GM21367 (cell line): Measurements from ENCODE around the gene MYH9.
A peak's percentile ranks its signal among the peaks of the same experiment; 100 is the strongest.
"Not testable (repeated sequence)": the region's sequence is repeated elsewhere in the genome, so short reads cannot be mapped to it uniquely, and the experiment has no call there.

ENCODE experiments used
- ATAC-seq: cut with Tn5 transposase; IDR thresholded peaks from one replicate; pipeline ENCODE4 v1.9.1; 2021; ENCODE audit not compliant: unreplicated experiment

MYH9 gene

DNA sequence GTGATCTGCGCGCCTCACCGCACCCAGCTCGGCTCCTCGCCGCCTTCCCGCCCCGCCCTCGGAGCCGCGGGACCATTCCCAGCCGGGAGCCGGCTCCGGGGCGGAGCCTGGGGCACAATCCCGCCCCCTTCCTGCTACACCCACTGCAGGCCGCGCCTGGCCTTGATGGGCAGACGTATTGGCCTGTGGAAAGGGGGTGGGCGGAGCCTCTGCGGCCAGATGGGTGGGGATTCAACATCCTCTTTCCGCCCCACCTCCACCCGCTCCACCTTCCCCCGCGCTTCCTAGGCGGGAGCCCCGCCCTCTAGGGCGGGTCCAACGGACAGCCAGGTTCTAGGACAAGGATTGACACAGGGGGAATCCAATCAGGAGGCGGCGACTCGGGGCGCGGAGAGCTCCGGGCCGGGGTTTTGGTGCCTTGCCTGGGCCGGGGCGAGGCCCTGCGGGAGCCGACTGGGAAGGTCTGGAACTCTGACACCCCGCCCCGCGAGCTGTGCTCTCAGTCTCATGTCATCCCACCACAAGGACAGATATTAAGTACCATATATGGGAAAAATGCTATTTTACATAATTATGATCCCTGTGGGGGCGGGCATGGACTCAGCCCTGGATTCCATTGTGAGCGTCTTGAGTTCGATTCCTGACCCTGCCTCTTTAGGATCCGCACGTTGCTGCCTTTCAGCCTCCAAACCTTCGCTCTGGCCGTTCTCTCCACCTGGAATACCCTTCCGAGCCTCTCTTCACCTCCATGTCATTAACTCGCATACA lies at the start of gene MYH9:
Gene MYH9, minus strand, starts transcription at position 9 of the 768 bp plus-strand sequence. CDS start 38,731 bp downstream, outside the sequence.
- ATAC-seq: peak; percentile 65

DNA sequence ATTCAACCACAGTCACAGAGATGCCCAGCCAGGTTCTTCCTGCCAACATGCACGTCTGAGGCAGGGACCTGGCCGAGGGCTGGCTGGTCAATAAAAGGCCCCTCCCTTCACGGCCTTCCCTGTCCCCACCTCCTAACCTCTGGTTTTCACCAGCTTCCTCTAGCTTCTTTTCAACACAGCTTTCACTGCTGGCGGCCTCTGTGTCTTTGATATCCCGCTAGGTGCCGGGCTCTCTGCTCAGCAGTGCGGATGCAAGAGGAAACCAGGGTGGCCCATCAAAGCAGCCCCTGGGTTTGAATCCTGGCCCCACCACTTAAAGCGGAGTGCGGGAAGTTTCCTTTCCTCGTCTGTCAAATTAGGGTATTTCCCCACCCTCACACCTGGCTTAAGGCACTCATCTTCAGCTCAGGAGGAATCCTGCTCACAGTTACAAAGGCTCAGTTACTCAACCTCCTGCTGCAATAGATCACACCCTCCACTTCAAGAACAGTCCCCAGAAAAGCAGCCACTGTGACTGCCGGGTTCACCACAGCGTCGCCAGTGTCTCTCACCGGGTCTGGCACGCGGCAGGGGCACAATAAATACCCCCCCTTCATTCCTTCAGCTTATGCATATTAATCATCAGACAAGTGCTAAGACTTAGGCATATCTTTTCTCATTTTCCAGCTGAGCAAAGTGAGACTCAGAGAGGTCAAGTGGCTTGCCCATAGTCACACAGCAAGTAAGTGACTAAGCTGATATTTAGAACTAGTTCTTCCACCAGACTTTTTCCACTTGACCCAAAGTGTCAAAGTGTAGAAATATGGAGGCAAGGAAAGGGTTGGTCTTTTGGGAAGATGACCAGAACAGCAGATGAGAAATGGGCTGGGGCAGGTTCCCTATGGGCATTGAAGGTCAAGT lies 48.0 kb upstream of the MYH9 start:
- ATAC-seq: no peak

DNA sequence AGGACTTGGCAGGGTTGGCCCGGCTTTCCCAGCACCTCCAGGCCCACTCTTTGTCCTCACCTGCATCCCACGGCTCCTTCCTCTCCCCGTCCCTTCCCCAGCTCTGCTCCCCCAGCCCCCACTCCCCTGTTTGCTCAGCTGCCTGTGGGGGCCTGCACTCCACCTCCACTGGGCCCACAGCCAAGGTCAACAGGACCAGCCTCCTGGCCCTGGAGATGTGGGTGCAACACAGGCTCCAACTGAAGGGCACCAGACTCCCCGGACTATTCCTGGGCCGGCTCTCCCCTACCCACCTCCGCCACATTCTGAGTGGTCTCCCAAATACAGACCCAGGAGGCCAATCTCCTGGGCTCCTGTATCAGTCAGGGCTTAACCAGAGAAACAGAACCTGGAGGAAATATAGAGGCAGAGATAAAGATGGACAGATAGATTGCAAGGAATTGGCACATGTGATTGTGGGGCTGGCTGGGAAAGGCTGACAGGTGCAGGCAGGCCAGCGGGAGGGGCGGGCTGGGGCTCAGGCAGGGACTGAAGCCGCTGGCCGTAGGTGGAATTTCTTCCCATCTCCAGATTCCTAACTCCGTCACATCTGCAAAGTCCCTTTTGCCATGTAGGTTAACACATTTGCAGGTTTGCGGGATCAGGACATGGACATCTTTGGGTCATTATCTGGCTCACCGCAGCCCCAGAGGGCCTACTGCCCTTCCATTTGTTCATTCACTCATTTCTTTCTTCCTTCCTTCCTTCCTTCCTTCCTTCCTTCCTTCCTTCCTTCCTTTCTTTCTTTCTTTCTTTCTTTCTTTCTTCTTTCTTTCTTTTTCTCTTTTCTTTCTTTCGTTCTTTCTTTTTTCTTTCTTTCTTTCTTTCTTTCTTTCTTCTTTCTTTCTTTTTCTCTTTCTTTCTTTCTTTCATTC lies 45.8 kb upstream of the MYH9 start:
- ATAC-seq: no peak

DNA sequence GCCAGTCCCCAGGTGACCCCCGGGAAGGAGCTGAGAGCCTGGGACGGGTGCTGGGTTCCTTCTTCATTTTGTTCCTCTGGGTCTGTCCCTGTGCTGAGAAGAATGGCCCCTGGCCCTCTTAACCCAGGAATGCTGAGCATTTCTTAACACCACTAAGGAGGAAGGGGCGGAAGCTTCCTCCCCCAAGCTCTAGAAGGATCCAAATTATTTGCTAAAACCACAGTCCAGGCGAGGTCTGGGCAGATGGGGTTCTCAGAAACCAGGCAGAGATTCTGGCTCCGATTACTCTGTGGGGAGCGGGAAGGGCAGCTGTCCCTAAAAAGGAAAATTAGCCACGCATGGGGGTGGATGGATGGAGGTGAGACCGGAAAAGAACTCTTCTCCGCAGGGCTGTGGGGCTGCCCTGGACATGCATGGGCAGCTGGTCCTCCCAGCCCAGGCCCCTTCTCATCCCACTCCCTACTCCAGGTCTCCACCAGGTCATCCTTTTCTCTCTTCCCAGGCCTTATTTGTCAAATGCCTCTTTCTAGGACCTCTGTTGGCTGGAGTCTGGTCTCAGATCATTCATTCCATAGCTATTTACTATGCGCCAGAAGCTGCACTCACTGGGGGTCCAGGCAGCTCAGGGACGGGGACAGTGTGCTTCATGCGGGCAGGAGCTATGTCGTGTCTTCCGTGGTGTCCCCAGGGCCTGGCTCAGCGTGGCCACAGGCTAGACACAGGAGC lies 45.0 kb upstream of the MYH9 start:
- no peak for ATAC-seq

DNA sequence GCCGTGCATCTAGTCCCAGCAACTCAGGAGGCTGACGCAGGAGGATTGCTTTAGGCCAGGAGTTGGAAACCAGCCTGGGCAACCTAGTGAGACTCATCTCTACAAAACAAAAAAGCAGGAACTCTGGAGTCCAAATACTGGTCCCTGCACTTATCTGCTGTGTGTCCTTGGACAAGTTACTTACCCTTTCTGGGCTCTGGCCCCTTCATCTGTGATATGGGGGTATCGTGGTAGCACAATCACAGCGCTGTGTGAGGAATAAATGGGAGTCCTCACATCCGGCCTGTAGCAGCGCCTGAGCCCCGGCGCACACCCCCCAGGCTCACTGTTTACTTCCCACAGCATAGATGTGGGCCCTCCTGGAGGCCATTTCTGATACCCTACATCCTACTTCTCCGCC lies 44.2 kb upstream of the MYH9 start:
- ATAC-seq: no peak

DNA sequence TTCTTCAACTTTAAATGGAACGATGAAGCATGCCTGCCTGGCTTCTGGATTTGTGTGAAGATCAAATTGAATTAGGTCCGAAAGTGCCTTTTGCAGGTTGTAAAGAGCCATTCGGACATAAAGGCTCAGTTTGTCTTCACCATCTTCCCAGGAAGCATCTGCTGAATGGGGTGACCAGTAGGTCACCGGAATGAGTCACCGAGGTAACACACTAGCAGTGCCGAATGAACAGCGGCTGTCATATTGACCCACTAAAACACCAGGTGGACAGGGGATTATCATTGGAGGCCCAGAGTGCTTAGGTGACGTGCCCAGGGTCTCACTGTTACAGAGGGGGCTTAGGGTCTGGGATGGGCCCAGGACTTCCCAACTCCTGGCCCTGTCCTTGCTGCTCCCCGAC lies 43.1 kb upstream of the MYH9 start:
- ATAC-seq: no peak

DNA sequence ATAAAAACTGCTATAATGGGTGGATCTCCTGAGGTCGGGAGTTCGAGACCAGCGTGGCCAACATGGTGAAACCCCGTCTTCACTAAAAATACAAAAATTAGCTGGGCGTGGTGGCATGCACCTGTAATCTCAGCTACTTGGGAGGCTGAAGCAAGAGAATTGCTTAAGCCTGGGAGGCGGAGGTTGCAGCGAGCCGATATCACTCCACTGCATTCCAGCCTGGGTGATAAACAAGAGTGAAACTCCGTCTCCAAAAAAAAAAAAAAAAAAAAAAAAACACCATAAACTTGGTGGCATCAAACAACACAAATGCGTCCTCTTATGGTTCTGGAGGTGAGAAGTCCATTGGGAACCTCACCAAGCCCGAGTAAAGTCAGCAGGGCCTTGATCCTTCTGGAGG lies 40.2 kb upstream of the MYH9 start:
- not testable (repeated sequence) for ATAC-seq

DNA sequence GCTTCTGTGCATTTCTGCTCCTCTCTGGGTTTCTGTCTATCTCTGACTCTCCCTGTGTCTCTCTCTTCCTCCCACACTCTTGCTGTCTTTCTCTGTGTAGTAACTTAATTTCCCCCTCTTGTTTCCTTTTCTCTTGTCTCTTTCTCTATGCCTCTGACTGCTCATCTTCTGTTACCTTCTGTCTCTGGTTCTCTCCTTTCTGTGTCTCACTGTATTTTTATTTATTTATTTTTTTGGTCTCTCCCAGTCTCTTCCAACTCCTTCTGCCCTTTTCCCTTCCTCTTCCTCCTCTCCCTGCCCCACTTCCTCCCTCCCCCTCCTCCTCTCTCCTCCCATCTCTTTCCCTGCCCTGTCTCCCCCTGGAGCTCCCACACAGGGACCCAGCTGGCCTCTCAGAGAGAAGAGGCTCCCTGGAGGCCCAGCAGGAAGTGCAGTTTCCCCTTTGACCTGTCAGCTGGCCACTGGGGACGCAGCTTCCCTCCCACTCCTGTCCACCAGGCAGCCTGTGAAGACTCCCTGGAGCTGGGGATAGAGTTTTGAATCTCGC lies 38.3 kb upstream of the MYH9 start:
- ATAC-seq: no peak

DNA sequence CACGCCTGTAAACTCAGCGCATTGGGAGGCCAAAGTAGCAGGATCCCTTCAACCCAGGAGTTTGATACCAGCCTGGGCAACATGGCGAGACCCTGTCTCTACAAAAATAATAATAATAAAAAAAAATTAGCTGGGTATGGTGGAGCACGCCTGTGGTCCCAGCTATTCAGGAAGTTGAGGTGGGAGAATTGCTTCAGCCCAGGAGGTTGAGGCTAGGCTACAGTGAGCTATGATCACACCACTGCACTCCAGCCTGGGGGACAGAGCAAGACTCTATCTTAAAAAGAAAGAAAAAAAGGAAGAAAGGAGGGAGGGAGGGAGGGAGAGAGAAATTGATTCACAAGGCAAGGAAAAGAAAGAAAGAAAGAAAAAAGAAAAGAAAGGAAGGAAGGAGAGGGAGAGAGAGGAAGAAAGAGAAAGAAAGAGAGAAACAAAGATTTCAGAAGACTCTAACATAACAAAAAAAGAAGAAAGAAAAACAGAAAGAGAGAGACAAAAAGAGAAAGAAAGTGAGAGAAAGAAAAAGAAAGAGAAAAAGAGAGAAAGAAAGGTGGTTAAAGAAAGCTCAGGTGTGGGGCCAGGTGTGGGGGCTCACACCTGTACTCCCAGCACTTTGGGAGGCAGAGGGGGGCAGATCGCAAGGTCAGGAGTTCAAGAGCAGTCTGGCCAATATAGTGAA lies 37.3 kb upstream of the MYH9 start:
- ATAC-seq: no peak

DNA sequence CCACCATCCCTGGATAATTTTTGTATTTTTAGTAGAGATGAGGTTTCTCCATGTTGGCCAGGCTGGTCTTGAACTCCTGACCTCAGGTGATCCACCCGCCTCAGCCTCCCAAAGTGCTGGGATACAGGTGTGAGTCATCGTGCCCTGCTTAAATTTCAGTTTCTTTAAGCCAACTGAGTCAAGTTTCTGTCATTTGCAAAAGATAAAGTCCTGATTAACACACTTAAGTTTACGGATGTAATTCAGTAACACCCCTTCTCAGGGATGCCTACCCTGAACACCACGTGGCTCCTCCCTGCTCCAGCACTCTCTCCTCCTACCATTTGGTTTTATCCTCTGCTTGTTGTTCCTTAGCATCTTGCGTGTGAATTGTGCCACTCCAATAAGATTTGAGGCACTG lies 36.7 kb upstream of the MYH9 start:
- ATAC-seq: not testable (repeated sequence)

DNA sequence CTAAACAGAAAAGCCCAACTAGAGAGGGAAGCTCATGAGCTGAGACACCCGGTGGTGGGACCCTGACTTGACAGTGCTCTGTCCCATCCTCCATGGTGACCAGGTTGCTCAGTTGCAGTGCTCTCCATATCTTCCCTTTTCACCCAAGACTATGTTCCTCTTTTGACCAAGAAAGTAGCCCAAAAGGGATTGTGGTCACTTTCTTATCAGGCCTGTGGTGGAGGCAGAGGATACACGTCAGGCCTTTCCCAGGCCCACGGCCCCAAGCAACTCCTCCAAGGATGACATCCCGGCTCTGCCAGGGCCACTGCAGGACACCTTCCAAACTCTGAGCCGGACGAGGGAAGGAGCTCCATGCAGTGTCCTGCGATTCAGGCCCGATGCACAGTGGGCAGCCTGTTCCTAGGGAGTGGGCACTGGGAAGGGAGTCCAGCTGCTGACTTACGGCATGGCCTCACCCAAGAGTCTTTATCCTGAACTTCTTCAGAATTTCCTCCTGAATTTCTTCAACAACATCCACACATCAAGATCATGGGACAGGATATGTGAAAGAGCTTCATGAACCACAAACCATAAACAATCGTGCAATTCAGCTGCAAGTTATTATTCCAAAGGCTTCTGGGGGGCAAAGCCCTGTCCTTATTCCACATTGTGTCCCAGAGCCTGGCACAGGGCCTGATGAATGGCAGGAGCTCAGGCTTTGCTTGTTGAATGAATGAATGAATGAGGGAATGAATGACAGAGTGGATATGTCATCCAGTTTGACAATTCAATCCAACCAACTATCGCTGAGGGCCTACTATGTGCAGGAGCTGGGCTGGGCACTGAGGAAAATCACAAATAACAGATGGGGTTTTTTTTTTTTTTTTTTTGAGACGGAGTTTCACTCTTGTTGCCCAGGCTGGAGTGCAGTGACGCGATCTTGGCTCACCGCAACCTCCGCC lies 36.0 kb upstream of the MYH9 start:
- no peak for ATAC-seq

DNA sequence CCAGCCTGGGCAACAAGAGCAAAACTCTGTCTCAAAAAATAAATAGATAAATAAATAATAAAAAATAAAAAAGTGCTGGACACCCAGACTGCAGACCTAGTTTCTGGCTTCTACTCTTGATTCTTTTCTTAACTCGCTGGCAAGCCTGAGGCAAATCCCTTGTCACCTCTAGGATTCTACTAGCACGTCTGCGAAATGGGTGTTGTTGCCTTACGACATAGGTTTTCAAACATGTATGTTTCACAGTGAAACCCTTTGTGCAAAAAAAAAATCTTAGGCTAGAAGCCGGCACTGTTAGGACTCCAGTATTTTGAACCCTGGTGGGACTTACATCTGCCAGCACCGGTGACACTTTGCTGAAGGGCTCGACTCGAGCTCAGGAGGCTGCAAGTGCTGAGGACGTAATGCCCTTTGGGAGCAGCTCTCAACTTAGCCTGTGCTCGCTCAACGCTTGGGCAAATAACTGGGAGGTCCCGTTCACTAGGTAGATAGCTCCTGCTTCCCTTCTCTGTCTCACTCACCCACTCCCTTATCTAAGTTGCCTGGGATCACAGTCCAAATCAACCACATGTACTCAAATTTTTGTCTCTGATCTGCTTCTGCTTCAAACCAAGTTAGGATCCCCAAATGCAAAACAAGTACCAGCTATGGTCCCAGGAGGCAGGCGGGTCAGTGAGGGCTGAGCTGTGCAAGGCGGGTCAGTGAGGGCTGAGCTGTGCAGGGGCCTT lies 34.7 kb upstream of the MYH9 start:
- ATAC-seq: no peak

DNA sequence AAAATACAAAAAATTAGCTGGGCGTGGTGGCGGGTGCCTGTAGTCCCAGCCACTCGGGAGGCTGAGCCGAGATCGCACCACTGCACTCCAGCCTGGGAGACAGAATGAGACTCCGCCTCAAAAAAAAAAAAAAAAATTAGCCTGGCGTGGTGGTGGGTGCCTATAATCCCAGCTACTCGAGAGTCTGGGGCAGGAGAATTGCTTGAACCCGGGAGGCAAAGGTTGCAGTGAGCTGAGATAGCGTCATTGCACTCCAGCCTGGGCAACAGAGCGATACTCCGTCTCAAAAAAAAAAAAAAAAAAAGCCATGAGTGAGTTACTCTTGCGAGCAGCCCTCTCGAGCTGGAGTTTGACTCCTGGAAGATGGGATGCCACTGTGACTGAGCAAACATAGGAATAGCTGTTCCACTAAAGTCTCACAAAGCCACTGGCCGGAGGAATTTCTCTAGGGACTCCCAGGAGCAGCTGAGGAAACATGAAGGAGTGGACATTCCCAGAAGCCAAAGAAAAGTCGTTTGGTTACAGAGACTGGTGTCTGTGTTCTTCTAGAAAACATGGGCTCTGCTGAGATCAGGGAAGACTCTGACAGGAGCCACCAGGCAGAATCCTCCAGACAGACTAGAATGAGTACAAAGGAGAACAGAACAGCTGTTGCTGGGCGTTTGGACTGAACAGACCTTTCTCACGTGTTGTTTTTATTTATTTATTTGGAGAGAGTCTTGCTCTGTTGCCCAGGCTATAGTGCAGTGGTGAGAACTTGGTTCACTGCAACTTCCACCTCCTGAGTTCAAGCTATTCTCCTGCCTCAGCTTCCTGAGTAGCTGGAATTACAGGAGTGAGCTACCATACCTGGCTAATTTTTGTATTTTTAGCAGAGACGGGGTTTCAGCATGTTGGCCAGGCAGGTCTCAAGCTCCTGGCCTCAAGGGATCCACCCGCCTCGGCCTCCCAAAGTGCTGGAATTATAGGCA lies 32.4 kb upstream of the MYH9 start:
- no peak for ATAC-seq

DNA sequence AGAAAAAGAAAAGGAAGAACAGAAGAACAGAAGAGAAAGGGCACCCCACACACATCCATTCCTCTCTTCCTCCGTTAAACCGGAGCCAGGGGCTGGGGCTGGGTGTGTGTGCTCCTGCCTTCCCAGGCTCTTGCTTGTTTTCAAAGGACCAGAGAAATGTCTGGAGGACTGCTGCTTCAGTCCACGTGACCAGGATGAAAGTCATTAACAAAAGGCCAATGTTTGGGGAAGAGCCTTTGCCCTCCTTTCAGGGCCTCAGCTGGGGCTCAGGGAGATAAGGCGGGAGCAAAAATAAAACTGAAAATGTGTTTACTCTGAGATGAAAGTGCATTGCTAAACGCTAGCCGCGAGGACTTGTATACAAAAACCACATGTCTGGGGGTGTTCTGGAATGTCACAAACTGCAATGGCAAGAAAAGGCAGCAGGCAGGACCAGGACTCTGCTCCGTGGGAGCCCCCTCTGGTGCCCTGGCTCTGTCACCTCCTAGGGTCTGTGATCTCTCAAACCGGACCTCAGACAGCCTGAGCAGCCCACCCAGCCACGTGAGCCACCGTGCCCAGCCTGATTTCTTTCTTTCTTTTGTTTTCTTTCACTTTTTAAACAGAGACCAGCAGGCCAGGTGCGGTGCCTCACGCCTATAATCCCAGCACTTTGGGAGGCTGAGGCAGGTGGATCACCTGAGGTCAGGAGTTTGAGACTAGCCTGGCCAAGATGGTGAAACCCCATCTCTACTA lies 31.6 kb upstream of the MYH9 start:
- no peak for ATAC-seq

DNA sequence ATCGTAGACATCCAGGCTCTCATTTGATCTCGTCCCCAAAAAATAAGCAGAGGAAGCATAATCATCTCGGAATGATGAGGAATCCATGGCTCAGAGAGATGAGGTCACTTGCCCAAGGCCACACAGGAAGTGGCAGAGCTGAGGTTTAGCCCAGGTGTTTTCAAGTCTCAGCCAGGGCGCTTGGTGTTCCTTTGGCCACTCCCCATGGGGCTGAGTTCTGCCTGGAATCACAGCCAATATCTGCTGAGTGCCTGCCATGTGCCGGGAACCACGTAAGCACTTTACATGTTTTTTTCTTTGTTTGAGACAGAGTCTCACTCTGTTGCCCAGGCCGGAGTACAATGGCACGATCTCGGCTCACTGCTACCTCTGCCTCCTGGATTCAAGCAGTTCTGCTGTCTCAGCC lies 29.5 kb upstream of the MYH9 start:
- ATAC-seq: no peak
